Endothelial cell of umbilical vein (primary cell): ENCODE measurements around the gene TXNL4A. TPM values are rescaled to one million over a fixed set of nuclear protein-coding genes. Genes with fewer than 3 reads are reported as not detected.

ENCODE experiments used
- BruUV-seq: library from RNA; stranded (reverse); fragments of 400-500 nt; replicated peaks from 2 replicates; lab custom pipeline; 2021; lab: Mats Ljungman, UMichigan
- CTCF ChIA-PET: fragments of 300-600, 350-600 bp; sonication (Branson Sonifier 250); formaldehyde crosslinking; loops from one replicate; lab custom pipeline; 2021; ENCODE audit warnings: antibody characterized with exemption, inconsistent platforms; lab: Charles Lee
- POLR2A ChIA-PET: fragments of 300-600, 350-600 bp; sonication (Branson Sonifier 250); formaldehyde crosslinking; loops from one replicate; lab custom pipeline; 2021; ENCODE audit warnings: antibody characterized with exemption, inconsistent platforms; lab: Charles Lee
- DNase-seq: peaks from one replicate; pipeline ENCODE4 v3.0.0-alpha.2; 2011; ENCODE audit warnings: low read depth, low spot score
- FAIRE-seq: peaks from 2 replicates; lab custom pipeline; 2011; peaks lifted over from hg19 to GRCh38; lab: Jason Lieb, UNC
- H2AFZ ChIP-seq: 2 replicates; pipeline ENCODE4 v1.6.0; 2012; ENCODE audit warnings: low read depth, low read length, control low read depth, inconsistent platforms
- H3K27ac ChIP-seq: 2 replicates; pipeline ENCODE4 v1.5.1; 2011; ENCODE audit warnings: low read depth, mild to moderate bottlenecking, control low read depth, low read length, moderate library complexity; ENCODE audit not compliant: insufficient read depth
- H3K27me3 ChIP-seq, 2 experiments: 2 replicates each; pipeline versions ENCODE4 v1.6.0 to v1.6.1; 2011; ENCODE audit warnings: low read length in 2 of 2, mixed read lengths in 1 of 2; ENCODE audit not compliant: control insufficient read depth in 2 of 2, insufficient read depth in 2 of 2
- H3K36me3 ChIP-seq, 2 experiments: 2 replicates in 1 of 2; 3 replicates in 1 of 2; pipeline ENCODE4 v1.5.1; 2011; ENCODE audit warnings: low read length in 2 of 2, mild to moderate bottlenecking in 1 of 2, moderate library complexity in 1 of 2; ENCODE audit not compliant: control insufficient read depth in 2 of 2, insufficient read depth in 2 of 2; ENCODE audit errors: extremely low read depth in 1 of 2
- H3K4me1 ChIP-seq: 3 replicates; pipeline ENCODE4 v1.5.1; 2011; ENCODE audit warnings: mild to moderate bottlenecking, low read length; ENCODE audit not compliant: control insufficient read depth, insufficient read depth; ENCODE audit errors: extremely low read depth
- H3K4me2 ChIP-seq: 2 replicates; pipeline ENCODE4 v1.6.1; 2011; ENCODE audit warnings: low read length, control low read depth, mixed read lengths; ENCODE audit not compliant: insufficient read depth
- H3K4me3 ChIP-seq, 3 experiments: fragments of 200-600 bp in 1 of 3; sonication (generic), shearing (Covaris generic) in 1 of 3; replicated peaks in 1 of 3; 2 replicates each; pipeline ENCODE4 v1.5.1; 2011 to 2016; ENCODE audit warnings: control low read depth in 3 of 3, low read length in 3 of 3, mild to moderate bottlenecking in 2 of 3, inconsistent platforms in 1 of 3, low read depth in 1 of 3, moderate library complexity in 1 of 3; ENCODE audit not compliant: insufficient read depth in 1 of 3
- H3K79me2 ChIP-seq: 2 replicates; pipeline ENCODE4 v1.6.0; 2012; ENCODE audit warnings: low read length, inconsistent platforms; ENCODE audit not compliant: control insufficient read depth, insufficient read depth
- H3K9ac ChIP-seq: replicated peaks from 2 replicates; pipeline ENCODE3; 2011; ENCODE audit warnings: low read length, control low read depth; ENCODE audit not compliant: insufficient read depth; ENCODE audit errors: extremely low read depth
- H3K9me1 ChIP-seq: replicated peaks from 3 replicates; pipeline ENCODE4 v1.6.0; 2011; ENCODE audit warnings: mild to moderate bottlenecking, low read length; ENCODE audit not compliant: control insufficient read depth, insufficient read depth; ENCODE audit errors: extremely low read depth
- H3K9me3 ChIP-seq: replicated peaks from 2 replicates; pipeline ENCODE4 v1.5.1; 2012; ENCODE audit warnings: low read length, inconsistent platforms; ENCODE audit not compliant: control insufficient read depth, insufficient read depth
- H4K20me1 ChIP-seq: replicated peaks from 2 replicates; pipeline ENCODE3; 2011; ENCODE audit warnings: mild to moderate bottlenecking, low read length; ENCODE audit not compliant: control insufficient read depth, insufficient read depth; ENCODE audit errors: extremely low read depth
- EZH2 ChIP-seq: IDR thresholded peaks from 2 replicates; pipeline ENCODE4 v1.6.1; 2012; ENCODE audit warnings: borderline replicate concordance, low read depth, mild to moderate bottlenecking, moderate library complexity, low read length, inconsistent platforms; ENCODE audit not compliant: severe bottlenecking
- FOS ChIP-seq: IDR thresholded peaks from 2 replicates; pipeline ENCODE4 v1.6.1; 2011; ENCODE audit warnings: mild to moderate bottlenecking, low read length, moderate library complexity, borderline replicate concordance; ENCODE audit not compliant: insufficient read depth
- GATA2 ChIP-seq: IDR thresholded peaks from 2 replicates; pipeline ENCODE4 v1.7.0; 2011; ENCODE audit warnings: low read depth, mild to moderate bottlenecking, moderate library complexity, mixed read lengths, low read length; ENCODE audit not compliant: insufficient read length, insufficient read depth
- JUN ChIP-seq: IDR thresholded peaks from 2 replicates; pipeline ENCODE4 v1.6.1; 2011; ENCODE audit warnings: borderline replicate concordance, low read depth; ENCODE audit not compliant: insufficient read length, insufficient read depth
- MYC ChIP-seq: IDR thresholded peaks from one replicate; pipeline ENCODE4 v1.6.1; 2011; ENCODE audit warnings: mild to moderate bottlenecking, low read depth, low read length
- POLR2A ChIP-seq: IDR thresholded peaks from 2 replicates; pipeline ENCODE4 v1.6.1; 2012; ENCODE audit warnings: low read depth, mild to moderate bottlenecking, control low read depth, low read length
- POLR2AphosphoS5 ChIP-seq: IDR thresholded peaks from 2 replicates; pipeline ENCODE4 v1.6.1; 2012; ENCODE audit warnings: low read depth, mild to moderate bottlenecking, control low read depth, low read length, moderate library complexity; ENCODE audit not compliant: insufficient read depth
- dilution Hi-C: fragments of 300-500 bp; cut with MboI; formaldehyde crosslinking; loops from one replicate; pipeline ENCODE4 v1.15.0; 2019; ENCODE audit warnings: low sequenced_read_pairs; ENCODE audit not compliant: extremely low pct_ligation_motif_present
- intact Hi-C: fragments of 100-400 bp; cut with micrococcal nuclease; formaldehyde crosslinking; loops from one replicate; pipeline ENCODE4 v1.10.0; 2022
- polyA plus RNA-seq, 4 experiments: library from polyadenylated mRNA; depleted of rRNA in 3 of 4; stranded (reverse) in 3 of 4; unstranded in 1 of 4; fragments of >200 nt; gene quantifications; 2 replicates each; pipeline versions ENCODE4 v1.2.1 to v1.2.3, GENCODE V29; 2011 to 2012; ENCODE audit warnings: missing spikeins in 1 of 4
- total RNA-seq: library from RNA; stranded (reverse); gene quantifications from 2 replicates; pipeline ENCODE4 v1.2.3, GENCODE V29; 2021
- TF ChIP-seq, protein P1 (sequence below), 2 donors: IDR thresholded peaks; 1 replicate in 1 of 2; 2 replicates in 1 of 2; pipeline ENCODE4 v1.5.1; 2011; ENCODE audit warnings: low read length in 2 of 2, mild to moderate bottlenecking in 2 of 2, moderate library complexity in 2 of 2, control low read depth in 1 of 2, inconsistent platforms in 1 of 2, low read depth in 1 of 2; ENCODE audit not compliant: insufficient read depth in 1 of 2; ENCODE audit errors: extremely low read depth in 1 of 2
- TF ChIP-seq, protein P2 (sequence below): IDR thresholded peaks from 2 replicates; pipeline ENCODE4 v1.6.1; 2011; ENCODE audit not compliant: insufficient read depth, insufficient read length

Gene TXNL4A
- total and polyA plus RNA-seq, 2 donors (not counting 3 experiments of a cell fraction or from before 2014, with no cell fraction given): 148 to 172 TPM

DNA sequence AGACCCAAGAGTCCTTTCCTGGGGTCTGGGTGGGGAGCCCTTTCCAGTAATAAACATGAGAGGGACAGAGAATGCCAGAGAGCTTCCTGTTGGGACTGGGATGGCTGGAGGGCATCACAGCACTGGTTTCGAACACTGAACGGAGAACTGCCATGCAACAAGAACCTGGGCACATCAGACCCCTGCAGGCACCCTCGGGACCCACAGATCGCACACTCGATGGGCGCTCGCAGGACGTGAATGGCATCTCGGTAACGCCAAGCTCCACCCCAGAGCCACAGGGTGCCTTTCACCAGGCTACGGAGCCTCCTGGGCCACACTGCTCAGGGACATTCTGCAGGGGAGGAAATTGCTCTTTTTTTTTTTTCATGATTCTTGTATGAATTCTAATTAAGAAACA lies 62.1 kb downstream of the TXNL4A start:
- POLR2A ChIA-PET: no interaction called here

More for the DNA sequence above, 62.1 kb downstream of the TXNL4A start:
- DNase-seq: no peak
- Histone ChIP-seq H3K9ac (no peak overlapping the region), H2AFZ (no peak overlapping the region), H4K20me1 (no peaks in the 10 kb centered on the region), H3K9me1 (no peaks in the 10 kb centered on the region), H3K4me3 (no peak overlapping the region), H3K27ac (no peak overlapping the region), H3K9me3 (no peaks in the 10 kb centered on the region), H3K4me1 (no peaks in the 10 kb centered on the region), H3K36me3 (peaks cover 0 to 13% of the 10 kb centered on the region in 2 experiments), H3K27me3 (no peaks in the 10 kb centered on the region), H3K79me2 (peaks cover 14% of the 10 kb centered on the region), H3K4me2 (no peak overlapping the region)
- intact Hi-C loops: no loop called here
- BruUV-seq: no TSS peak
- no peak for FAIRE-seq
- CTCF ChIA-PET: no interaction called here
- no peak for TF ChIP-seq POLR2A
- TF ChIP-seq JUN: no peak
- TF ChIP-seq, protein P1, sequence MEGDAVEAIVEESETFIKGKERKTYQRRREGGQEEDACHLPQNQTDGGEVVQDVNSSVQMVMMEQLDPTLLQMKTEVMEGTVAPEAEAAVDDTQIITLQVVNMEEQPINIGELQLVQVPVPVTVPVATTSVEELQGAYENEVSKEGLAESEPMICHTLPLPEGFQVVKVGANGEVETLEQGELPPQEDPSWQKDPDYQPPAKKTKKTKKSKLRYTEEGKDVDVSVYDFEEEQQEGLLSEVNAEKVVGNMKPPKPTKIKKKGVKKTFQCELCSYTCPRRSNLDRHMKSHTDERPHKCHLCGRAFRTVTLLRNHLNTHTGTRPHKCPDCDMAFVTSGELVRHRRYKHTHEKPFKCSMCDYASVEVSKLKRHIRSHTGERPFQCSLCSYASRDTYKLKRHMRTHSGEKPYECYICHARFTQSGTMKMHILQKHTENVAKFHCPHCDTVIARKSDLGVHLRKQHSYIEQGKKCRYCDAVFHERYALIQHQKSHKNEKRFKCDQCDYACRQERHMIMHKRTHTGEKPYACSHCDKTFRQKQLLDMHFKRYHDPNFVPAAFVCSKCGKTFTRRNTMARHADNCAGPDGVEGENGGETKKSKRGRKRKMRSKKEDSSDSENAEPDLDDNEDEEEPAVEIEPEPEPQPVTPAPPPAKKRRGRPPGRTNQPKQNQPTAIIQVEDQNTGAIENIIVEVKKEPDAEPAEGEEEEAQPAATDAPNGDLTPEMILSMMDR (IDR thresholded peaks at IDR 0.05; ENCODE audit: extremely low read depth in 1 of 2, insufficient read depth in 1 of 2, low read depth in 1 of 2, low read length in 2 of 2): no peak
- no peak for TF ChIP-seq GATA2
- TF ChIP-seq, protein P2, sequence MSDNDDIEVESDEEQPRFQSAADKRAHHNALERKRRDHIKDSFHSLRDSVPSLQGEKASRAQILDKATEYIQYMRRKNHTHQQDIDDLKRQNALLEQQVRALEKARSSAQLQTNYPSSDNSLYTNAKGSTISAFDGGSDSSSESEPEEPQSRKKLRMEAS: no peak
- TF ChIP-seq POLR2AphosphoS5: no peak
- TF ChIP-seq MYC: no peak
- TF ChIP-seq FOS: no peak
- TF ChIP-seq EZH2: no peak
- dilution Hi-C loops: no loop called here
